GM13977 (cell line): ENCODE data around the gene NKRF.

Experiments
- DNase-seq: peaks from one replicate; pipeline ENCODE4 v3.0.0; 2012; ENCODE audit warnings: low spot score
- in situ Hi-C: fragments of 300-500 bp; cut with MboI; formaldehyde crosslinking; loops from one replicate; pipeline ENCODE4 v1.12.0; 2022; ENCODE audit warnings: low sequenced_read_pairs, low pct_unique_long_range_greater_than_20kb, mixed read lengths, inconsistent platforms; ENCODE audit not compliant: unreplicated experiment
- TF ChIP-seq, protein P1 (sequence below): IDR thresholded peaks from 2 replicates; pipeline ENCODE4 v1.5.1; 2012; ENCODE audit warnings: mild to moderate bottlenecking, control low read depth; ENCODE audit not compliant: insufficient read depth; ENCODE audit errors: extremely low read depth, missing control alignments

The NKRF gene

DNA sequence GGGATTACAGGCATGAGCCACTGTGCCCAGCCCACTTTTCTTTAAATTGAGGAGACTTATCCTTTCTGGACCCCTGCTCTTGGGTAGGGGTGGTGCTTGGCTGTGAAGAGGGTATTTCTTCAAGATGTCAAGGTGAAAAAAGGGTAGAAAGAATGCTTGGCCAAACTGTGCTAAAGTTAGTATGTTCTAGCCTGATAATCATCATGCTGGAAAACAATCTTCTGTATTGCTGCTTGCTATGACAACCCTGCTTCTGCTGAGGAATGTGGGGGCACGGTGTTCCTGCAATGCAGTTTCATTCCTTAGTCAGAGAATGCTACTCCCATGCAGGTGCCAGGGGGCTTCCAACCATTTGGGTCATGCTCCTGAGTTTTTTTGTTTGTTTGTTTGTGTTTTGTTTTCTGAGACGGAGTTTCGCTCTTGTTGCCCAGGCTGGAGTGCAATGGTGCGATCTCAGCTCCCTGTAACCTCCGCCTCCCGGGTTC, 35.8 kb downstream of the NKRF start:
- no peak for DNase-seq
- TF ChIP-seq, protein P1, sequence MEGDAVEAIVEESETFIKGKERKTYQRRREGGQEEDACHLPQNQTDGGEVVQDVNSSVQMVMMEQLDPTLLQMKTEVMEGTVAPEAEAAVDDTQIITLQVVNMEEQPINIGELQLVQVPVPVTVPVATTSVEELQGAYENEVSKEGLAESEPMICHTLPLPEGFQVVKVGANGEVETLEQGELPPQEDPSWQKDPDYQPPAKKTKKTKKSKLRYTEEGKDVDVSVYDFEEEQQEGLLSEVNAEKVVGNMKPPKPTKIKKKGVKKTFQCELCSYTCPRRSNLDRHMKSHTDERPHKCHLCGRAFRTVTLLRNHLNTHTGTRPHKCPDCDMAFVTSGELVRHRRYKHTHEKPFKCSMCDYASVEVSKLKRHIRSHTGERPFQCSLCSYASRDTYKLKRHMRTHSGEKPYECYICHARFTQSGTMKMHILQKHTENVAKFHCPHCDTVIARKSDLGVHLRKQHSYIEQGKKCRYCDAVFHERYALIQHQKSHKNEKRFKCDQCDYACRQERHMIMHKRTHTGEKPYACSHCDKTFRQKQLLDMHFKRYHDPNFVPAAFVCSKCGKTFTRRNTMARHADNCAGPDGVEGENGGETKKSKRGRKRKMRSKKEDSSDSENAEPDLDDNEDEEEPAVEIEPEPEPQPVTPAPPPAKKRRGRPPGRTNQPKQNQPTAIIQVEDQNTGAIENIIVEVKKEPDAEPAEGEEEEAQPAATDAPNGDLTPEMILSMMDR: no peak
- in situ Hi-C loops: no loop called here

DNA sequence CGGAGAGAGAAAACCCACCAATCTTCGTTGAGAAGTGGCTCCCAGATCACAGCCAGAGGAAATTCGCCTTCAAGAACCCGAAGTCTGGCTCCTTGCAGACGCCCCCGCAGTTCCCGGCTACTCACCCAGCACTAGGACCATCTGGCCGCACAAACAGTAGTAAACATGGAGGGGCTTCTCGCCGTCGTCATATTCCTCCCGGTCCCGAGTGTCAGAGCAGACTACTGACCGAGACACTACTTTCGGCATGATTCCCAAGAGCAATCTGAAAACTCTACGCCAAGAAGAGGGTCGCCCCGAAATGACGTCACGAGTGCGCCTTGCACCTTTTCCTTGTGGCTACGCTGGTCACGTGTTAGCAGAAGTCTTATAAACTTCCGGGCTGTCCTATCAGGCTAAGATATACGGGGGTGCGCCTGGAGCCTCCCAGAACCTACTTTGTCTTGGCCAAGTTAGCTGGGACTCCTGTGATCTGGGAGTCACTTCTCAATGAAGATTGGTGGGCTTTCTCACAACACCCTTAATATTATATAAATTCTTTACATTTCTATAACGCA, 41.0 kb downstream of the NKRF start, which contains the start of gene STEEP1:
TSS of gene STEEP1 (minus strand) at position 303 of the 557 bp plus-strand sequence. CDS start at position 249, 54 bp downstream.
- DNase-seq: peak; percentile 83
- TF ChIP-seq, protein P1: no peak
- in situ Hi-C loops: no loop called here

DNA sequence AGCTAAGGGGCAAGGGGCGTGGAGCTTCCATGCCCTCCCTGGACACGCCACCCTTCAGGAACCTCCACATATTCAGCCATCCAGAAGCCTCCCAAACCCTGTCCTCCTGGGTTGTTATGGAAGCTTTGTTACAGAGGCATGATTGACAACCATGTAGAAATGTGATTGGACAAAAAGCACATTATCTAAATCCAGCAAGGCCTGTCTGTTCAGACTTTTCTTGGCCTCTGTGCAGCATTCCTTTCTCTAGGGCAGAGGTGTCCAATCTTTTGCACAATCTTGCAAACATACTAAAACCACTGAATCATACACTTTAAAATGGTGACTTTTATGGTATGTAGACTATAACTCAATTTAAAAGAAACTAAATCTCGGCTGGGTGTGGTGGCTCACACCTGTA, 53.7 kb downstream of the NKRF start:
- TF ChIP-seq, protein P1: no peak
- in situ Hi-C loops: no loop called here
- no peak for DNase-seq

DNA sequence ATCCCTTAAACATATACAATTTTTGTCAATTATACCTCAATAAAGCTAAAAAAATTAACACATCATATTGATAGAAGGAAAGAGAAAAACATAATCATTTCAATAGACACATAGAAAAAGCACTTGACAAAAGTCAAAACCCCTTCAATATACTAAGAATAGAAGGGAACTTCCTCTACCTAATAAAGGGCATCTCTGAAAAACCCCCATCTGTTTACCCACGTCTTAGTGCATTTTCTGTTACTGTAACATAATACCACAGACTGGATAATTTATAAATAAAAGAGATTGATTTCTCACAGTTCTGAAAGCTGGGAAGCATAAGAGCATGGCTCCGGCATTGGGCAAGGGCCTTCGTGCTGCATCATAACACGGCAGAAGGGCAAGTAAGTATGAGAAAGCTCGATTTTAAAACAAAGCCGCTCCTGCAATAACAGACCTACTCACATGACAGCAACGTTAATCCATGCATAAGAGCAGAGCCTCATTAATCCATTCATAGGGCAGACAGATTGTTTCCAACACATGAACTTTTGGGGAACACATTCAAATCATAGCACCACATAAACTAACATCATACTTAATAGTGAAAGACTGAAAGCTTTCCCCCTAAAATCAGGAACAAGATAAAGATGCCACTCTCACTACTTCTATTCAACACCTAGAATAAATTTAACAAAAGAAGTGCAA, 56.8 kb downstream of the NKRF start:
- DNase-seq: peak; percentile 31
- in situ Hi-C loops: no loop called here

DNA sequence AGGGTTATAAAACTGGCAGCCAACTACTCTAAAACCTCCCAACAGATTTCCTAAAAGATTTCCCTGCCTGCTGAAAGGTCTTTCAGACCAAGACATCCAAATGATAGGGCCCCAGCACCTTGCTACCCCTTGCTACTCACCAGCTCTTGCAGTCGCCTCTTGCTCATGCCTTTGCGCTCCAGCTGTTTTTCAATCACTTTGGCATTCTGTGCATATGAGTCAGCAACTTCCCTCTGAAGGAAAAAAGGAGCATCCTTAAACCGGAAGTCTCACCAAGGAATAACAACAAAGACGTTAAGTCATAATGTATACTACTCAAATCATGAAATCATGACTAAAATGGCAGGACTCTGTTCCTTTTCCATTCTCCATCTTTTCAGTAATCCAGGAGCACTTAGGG, 65.0 kb downstream of the NKRF start:
- DNase-seq: no peak
- in situ Hi-C loops: no loop called here
- TF ChIP-seq, protein P1: no peak

More for the DNA sequence above, 56.8 kb downstream of the NKRF start:
- TF ChIP-seq, protein P1: no peak

DNA sequence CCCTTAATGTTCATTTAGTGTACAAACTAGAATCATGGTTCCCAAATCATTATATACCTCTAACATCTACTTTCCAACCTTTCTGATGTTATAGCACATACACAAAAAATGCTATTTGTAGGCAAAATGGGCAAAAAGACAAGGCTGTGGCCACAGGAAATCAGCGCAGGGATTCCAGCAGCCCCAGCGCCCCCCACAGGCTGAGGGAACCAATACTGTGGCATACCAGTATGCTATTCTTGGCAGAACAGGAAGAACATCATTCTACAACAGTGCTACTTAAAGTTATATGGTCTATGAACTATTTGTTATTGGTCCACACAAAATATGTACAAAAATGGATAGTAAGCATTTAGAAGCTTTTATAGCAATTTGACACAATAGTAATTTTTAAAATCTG, 66.4 kb downstream of the NKRF start:
- DNase-seq: no peak
- in situ Hi-C loops: no loop called here
- TF ChIP-seq, protein P1: peak; percentile 28
